Mucosa of descending colon (tissue), 3 donors: Measurements from ENCODE around the gene ORM2. TPM values are rescaled to one million over a fixed set of nuclear protein-coding genes. Genes with fewer than 3 reads are reported as not detected.

Experiments used
- ATAC-seq: fragments of 200-7000 bp; cut with Tn5 transposase; one replicate; pipeline ENCODE4 v1.9.1; 2020; ENCODE audit warnings: mild to moderate bottlenecking, moderate library complexity
- DNase-seq, 3 donors: peaks; one replicate each; pipeline ENCODE4 v3.0.0-alpha.2; 2020
- H3K36me3 ChIP-seq: fragments of 200-600 bp; one replicate; pipeline ENCODE4 v1.8.0; 2021; ENCODE audit warnings: low read depth, mild to moderate bottlenecking
- H3K4me1 ChIP-seq: fragments of 200-600 bp; one replicate; pipeline ENCODE4 v1.8.0; 2021; ENCODE audit warnings: low read depth, mild to moderate bottlenecking
- H3K4me3 ChIP-seq: fragments of 200-600 bp; one replicate; pipeline ENCODE4 v1.8.0; 2021; ENCODE audit warnings: mild to moderate bottlenecking
- H3K9me3 ChIP-seq: fragments of 200-600 bp; one replicate; pipeline ENCODE4 v1.8.0; 2021; ENCODE audit warnings: mild to moderate bottlenecking
- CTCF ChIP-seq: fragments of 200-600 bp; IDR thresholded peaks from one replicate; pipeline ENCODE4 v1.8.0; 2022; ENCODE audit warnings: antibody characterized with exemption, mild to moderate bottlenecking
- intact Hi-C, 2 donors: fragments of 100-400 bp; cut with DNase I in 1 of 2; cut with micrococcal nuclease in 1 of 2; formaldehyde crosslinking; loops; one replicate each; pipeline versions ENCODE4 v1.11.0 to v1.11.1; 2022; cut with DNase I, micrococcal nuclease
- total RNA-seq, 3 donors: library from RNA; stranded (reverse); fragmentation: NEBNext Ultra II Directional in 2 of 3; extraction: Animal tissue kit (Norgen Biotek cat#: 25700) in 2 of 3; gene quantifications; one replicate each; pipeline versions ENCODE4 v1.2.1 to v1.2.4, GENCODE V29; 2021 to 2023
- donor health status: DM: no; HTN: no; CAD: no; lungs with moderate emphysema.
- donor health status: DM: no; HTN: no; CAD: no.
- donor health status: DM: no; HTN: yes; CAD: no.

ORM2 gene
- total RNA-seq, 3 donors from 2014 or later, result 1.0 TPM; not detected in 2

DNA sequence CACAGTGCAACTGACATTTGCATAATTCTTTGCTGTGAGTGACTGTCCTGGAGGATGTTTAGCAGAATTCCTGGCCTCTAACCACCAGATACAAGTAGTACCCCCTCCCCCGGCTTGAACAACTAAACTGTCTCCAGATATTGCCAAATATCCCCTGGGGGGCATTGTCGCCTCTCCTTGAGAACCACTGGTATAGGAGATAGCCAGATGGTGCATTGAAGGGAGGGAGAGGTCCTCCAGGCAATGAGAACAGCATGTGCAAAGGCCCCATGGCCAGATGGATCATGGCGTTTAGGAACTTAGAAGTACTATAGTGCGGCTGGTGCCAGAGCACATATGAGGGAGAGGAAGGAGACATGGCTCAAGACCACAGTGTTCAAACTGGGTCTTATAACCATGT lies 25.7 kb upstream of the ORM2 start:
- no peak for DNase-seq

GRCh38 chr9:114304416-114305188 lies 25.1 kb upstream of the ORM2 start:
- ATAC-seq, result no peak
- Histone ChIP-seq H3K36me3 (no peaks in the 10 kb centered on the region), H3K4me3 (no peak overlapping the region), H3K4me1 (no peaks in the 10 kb centered on the region), H3K9me3 (no peaks in the 10 kb centered on the region)
- intact Hi-C loops, result no loop called here
- peak in 1 of 3 donors; percentile 9 for DNase-seq
- TF ChIP-seq CTCF, result no peak

More for the DNA sequence above, 25.7 kb upstream of the ORM2 start:
- no peak for ATAC-seq
- H3K9me3 ChIP-seq, result no peaks in the 10 kb centered on the region
- H3K4me3 ChIP-seq, result no peak overlapping the region
- TF ChIP-seq CTCF, result no peak
- intact Hi-C loops, result no loop called here
- no peaks in the 10 kb centered on the region for H3K4me1 ChIP-seq
- H3K36me3 ChIP-seq, result no peaks in the 10 kb centered on the region

- no peak for ATAC-seq
- Histone ChIP-seq H3K36me3 (no peaks in the 10 kb centered on the region), H3K9me3 (no peaks in the 10 kb centered on the region), H3K4me3 (no peak overlapping the region), H3K4me1 (no peaks in the 10 kb centered on the region)
- no peak for DNase-seq
- intact Hi-C loops, result no loop called here
- no peak for TF ChIP-seq CTCF
These were observed 21.8 kb upstream of the ORM2 start for GRCh38 chr9:114307899-114308267.

- H3K9me3 ChIP-seq, result no peaks in the 10 kb centered on the region
- no peak for TF ChIP-seq CTCF
- no peak overlapping the region for H3K4me3 ChIP-seq
- DNase-seq, result peak in 1 of 3 donors; percentile 26
- no peaks in the 10 kb centered on the region for H3K36me3 ChIP-seq
- no peaks in the 10 kb centered on the region for H3K4me1 ChIP-seq
- intact Hi-C loops, result no loop called here
- no peak for ATAC-seq
These were observed 21.2 kb upstream of the ORM2 start for GRCh38 chr9:114308361-114308950.

GRCh38 chr9:114309096-114309495 lies 20.6 kb upstream of the ORM2 start:
- no peak for TF ChIP-seq CTCF
- Histone ChIP-seq H3K4me1 (no peaks in the 10 kb centered on the region), H3K9me3 (no peaks in the 10 kb centered on the region), H3K36me3 (no peaks in the 10 kb centered on the region), H3K4me3 (no peak overlapping the region)
- DNase-seq (peak in 1 of 3 donors; percentile 22), ATAC-seq (no peak)
- intact Hi-C loops, result no loop called here
